Activated CD8-positive, alpha-beta memory T cell treated with anti-CD3 and anti-CD28 coated beads for 36 hours (primary cell): ENCODE data around the gene B2M. TPM values are rescaled to one million over a fixed set of nuclear protein-coding genes. Genes with fewer than 3 reads are reported as not detected.

ENCODE experiments used
- CTCF ChIA-PET: fragments of 350-600 bp; sonication (Branson Sonifier 250); formaldehyde crosslinking; loops from one replicate; lab custom pipeline; 2021; ENCODE audit warnings: antibody characterized with exemption; lab: Charles Lee
- POLR2A ChIA-PET: fragments of 350-600 bp; sonication (Branson Sonifier 250); formaldehyde crosslinking; loops from one replicate; lab custom pipeline; 2021; ENCODE audit warnings: antibody characterized with exemption; lab: Charles Lee
- total RNA-seq, 2 experiments: library from RNA; stranded (reverse); gene quantifications; one replicate each; pipeline ENCODE4 v1.2.3, GENCODE V29; 2021

Gene B2M
- 1,000 to 10,000 TPM; 3,574 to 3,763 TPM for total RNA-seq

DNA sequence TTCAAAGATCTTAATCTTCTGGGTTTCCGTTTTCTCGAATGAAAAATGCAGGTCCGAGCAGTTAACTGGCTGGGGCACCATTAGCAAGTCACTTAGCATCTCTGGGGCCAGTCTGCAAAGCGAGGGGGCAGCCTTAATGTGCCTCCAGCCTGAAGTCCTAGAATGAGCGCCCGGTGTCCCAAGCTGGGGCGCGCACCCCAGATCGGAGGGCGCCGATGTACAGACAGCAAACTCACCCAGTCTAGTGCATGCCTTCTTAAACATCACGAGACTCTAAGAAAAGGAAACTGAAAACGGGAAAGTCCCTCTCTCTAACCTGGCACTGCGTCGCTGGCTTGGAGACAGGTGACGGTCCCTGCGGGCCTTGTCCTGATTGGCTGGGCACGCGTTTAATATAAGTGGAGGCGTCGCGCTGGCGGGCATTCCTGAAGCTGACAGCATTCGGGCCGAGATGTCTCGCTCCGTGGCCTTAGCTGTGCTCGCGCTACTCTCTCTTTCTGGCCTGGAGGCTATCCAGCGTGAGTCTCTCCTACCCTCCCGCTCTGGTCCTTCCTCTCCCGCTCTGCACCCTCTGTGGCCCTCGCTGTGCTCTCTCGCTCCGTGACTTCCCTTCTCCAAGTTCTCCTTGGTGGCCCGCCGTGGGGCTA, at the start of gene B2M, which contains the start of gene PATL2:
B2M (plus strand) TSS at position 422 of the 647 bp plus-strand sequence; CDS start at position 452, 30 bp downstream.
PATL2 (minus strand) TSS at position 228 of the 647 bp plus-strand sequence. CDS start 34,833 bp downstream, outside the sequence.
- CTCF ChIA-PET: interaction anchor here (0.6 to 10.6 kb wide), 13 partner anchors 8 to 174 kb away, joined by 3 to 134 read pairs (median 5); partner anchors contain the start of genes EIF3J, SPG11 and TRIM69
- POLR2A ChIA-PET: interaction anchor here (0.5 to 12.9 kb wide), 12 partner anchors 11 to 403 kb away, joined by 3 to 429 read pairs (median 5); partner anchors contain the start of genes SPG11 and TRIM69

- POLR2A ChIA-PET: interaction anchor here (3.1 to 6.1 kb wide), 3 partner anchors 52 to 75 kb away, joined by 64 to 213 read pairs (median 98); partner anchors contain the start of genes B2M, PATL2 and TRIM69
- CTCF ChIA-PET: interaction anchor here (2.6 to 9.3 kb wide), 4 partner anchors 52 to 83 kb away, joined by 10 to 168 read pairs (median 50); partner anchors contain the start of genes B2M, PATL2 and TRIM69
These were observed 49.7 kb upstream of the B2M start for GRCh38 chr15:44661576-44661975.

- ChIA-PET POLR2A (interaction anchor here (0.6 to 6.1 kb wide), 13 partner anchors 9 to 91 kb away, joined by 3 to 213 read pairs (median 12); partner anchors contain the start of genes B2M, PATL2 and TRIM69), CTCF (interaction anchor here (0.7 to 9.3 kb wide), 23 partner anchors 8 to 123 kb away, joined by 3 to 168 read pairs (median 6); partner anchors contain the start of genes B2M, PATL2 and TRIM69)
These were observed 48.6 kb upstream of the B2M start for GRCh38 chr15:44662478-44663409.

- POLR2A ChIA-PET: interaction anchor here (0.6 to 6.1 kb wide), 14 partner anchors 8 to 90 kb away, joined by 3 to 213 read pairs (median 9); partner anchors contain the start of genes B2M, PATL2 and TRIM69
- CTCF ChIA-PET: interaction anchor here (0.7 to 9.3 kb wide), 20 partner anchors 9 to 122 kb away, joined by 3 to 168 read pairs (median 9); partner anchors contain the start of genes B2M, PATL2 and TRIM69
These were observed 47.7 kb upstream of the B2M start, which contains the start of gene SPG11 for GRCh38 chr15:44663410-44664308. TSS of gene SPG11 (minus strand) at chr15:44663662. CDS start at chr15:44663647, 15 bp downstream.

DNA sequence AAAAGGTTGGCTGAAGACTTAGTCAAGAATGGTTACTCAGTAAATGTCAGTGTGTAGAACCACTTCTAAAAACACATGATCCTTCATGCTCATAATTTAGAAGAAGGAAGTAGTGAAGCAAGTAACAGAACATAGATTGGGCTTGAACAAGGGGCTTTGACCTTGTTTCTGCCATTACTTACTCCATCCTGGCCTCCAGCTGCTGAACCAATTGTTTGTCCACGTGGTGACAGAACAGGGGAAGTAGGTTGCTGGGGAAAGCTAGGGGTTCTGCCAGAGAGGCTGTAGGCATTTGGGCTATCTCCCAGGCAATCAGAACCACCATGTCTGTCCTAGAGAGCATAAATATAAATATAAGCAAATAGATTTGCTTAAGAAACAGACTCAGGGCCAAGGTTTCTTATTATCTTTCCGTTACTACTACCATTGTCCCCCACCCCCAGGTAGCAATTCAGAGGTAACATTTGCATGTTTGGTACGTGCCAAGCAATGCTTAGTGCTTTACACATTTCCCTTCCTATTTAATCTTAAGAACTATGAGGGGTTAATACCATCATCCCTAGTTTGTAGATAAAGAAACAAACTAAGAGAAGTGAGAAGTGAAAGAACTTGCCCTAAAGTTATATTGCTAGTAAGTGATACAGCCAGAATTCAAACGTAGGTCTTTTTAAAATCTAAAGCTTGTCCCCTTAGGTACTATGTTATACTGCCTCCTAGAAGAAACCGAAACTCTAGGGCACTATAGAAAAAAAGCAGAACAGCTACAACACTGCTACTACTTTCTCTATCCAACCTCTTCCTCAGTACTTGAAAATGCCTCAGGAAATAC, 44.9 kb upstream of the B2M start:
- ChIA-PET CTCF (interaction anchor here (0.6 to 9.3 kb wide), 6 partner anchors 8 to 134 kb away, joined by 3 to 168 read pairs (median 15); partner anchors contain the start of genes B2M, PATL2 and TRIM69), POLR2A (interaction anchor here (4.8 to 6.1 kb wide), 3 partner anchors 11 to 62 kb away, joined by 28 to 213 read pairs (median 98); partner anchors contain the start of genes B2M and PATL2)

DNA sequence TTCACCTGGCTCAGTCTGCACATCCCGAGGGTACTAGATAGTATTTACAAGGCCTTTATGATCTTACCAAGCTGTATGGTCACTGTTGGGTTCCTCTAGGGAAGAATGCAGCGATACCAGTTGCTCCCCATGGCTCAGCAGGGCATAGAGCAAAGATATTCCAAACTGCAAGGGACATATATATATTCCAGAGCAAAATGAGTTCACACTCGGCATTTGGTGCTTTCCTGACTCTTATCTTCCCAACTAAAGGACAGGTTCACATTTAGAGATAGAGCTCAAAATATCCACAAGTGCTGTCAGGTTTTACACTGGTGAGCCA, 44.3 kb upstream of the B2M start:
- CTCF ChIA-PET: interaction anchor here (0.9 to 9.3 kb wide), 5 partner anchors 11 to 66 kb away, joined by 4 to 168 read pairs (median 5); partner anchors contain the start of genes B2M, PATL2 and TRIM69
- POLR2A ChIA-PET: interaction anchor here (1.4 to 6.1 kb wide), 3 partner anchors 16 to 62 kb away, joined by 3 to 213 read pairs (median 98); partner anchors contain the start of genes B2M and PATL2

- CTCF ChIA-PET: interaction anchor here (9.3 kb wide), 1 partner anchor 64 kb away, joined by 168 read pairs; the partner anchor contains the start of gene TRIM69
- POLR2A ChIA-PET: interaction anchor here (0.7 kb wide), 1 partner anchor 44 kb away, joined by 3 read pairs; no protein-coding TSS in a partner anchor
These were observed 42.4 kb upstream of the B2M start for GRCh38 chr15:44668921-44669320.

DNA sequence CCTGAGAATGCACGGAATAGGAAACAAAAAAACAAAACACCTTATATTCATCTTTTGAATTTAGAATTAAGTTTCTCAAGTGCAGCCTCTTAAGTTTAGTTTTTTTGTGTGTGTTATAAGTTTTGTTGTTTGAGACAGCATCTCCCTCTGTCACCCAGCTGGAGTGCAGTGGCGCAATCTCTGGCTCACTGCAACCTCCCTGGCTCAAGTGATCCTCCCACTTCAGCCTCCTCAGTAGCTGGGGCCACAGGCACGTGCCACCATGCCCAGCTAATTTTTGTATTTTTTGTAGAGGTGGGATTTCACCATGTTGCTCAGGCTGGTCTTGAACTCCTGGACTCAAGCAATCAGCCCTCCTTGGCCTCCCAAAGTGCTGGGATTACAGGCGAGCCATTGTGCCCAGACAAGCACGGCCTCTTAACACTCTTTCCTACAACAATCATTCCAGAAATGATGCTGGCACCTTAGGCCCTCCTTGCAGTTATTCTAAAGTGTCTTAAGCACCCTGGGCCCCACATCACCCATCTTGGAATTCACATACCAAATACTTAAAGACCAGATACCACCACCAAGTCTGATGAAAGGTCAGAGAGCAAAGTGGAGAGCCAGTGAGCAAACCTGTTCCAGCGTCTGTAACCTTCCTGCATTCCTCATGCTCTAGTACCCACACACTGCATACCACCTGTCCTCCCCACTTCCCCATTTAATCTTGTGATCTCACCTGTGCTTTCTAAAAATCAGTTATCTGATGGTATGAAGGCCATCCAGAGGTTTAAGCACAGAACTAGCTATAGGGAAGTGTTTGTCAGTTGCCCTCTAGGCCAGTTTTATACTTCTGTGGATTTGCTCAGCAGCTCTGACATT, 41.0 kb upstream of the B2M start:
- ChIA-PET POLR2A (interaction anchor here (1.2 kb wide), 1 partner anchor 42 kb away, joined by 3 read pairs; no protein-coding TSS in a partner anchor), CTCF (interaction anchor here (1.0 to 9.3 kb wide), 2 partner anchors 41 to 62 kb away, joined by 3 to 168 read pairs; partner anchors contain the start of genes PATL2 and TRIM69)

GRCh38 chr15:44673639-44674038, 37.7 kb upstream of the B2M start:
- POLR2A ChIA-PET: no interaction called here
- CTCF ChIA-PET: interaction anchor here (4.0 kb wide), 1 partner anchor 9 kb away, joined by 25 read pairs; the partner anchor contains the start of gene SPG11

DNA sequence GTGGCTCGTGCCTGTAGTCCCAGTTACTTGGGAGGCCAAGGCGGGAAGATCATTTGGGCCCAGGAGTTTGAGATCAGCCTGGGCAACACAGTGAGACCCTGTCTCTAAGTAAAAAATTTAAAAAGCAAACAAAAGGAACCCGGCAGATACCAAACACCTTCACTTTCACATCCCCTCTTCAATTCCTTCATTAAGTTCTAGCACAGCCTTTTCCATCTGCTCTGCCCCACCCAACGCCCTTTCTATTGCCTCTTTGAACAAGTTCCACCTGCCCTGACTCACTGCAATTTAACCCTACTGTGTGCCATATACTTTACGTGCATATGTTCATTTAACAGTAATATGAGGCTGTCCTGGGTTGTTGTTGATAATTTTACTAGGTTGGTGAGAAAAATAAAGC, 35.4 kb upstream of the B2M start:
- POLR2A ChIA-PET: interaction anchor here (0.9 to 1.3 kb wide), 2 partner anchors 12 to 36 kb away, joined by 3 to 4 read pairs; partner anchors contain the start of genes B2M, PATL2 and SPG11
- CTCF ChIA-PET: interaction anchor here (4.0 kb wide), 1 partner anchor 12 kb away, joined by 25 read pairs; the partner anchor contains the start of gene SPG11

- CTCF ChIA-PET: interaction anchor here (0.9 to 3.2 kb wide), 5 partner anchors 12 to 61 kb away, joined by 3 to 32 read pairs (median 8); partner anchors contain the start of genes B2M, PATL2 and SPG11
- POLR2A ChIA-PET: interaction anchor here (0.9 to 2.7 kb wide), 5 partner anchors 12 to 112 kb away, joined by 3 to 54 read pairs (median 4); partner anchors contain the start of genes B2M, PATL2 and SPG11
These were observed 34.6 kb upstream of the B2M start for GRCh38 chr15:44676676-44677075.

- ChIA-PET POLR2A (interaction anchor here (0.8 to 2.1 kb wide), 5 partner anchors 14 to 53 kb away, joined by 3 to 10 read pairs (median 5); partner anchors contain the start of genes B2M, PATL2 and SPG11), CTCF (interaction anchor here (0.7 to 1.7 kb wide), 8 partner anchors 15 to 103 kb away, joined by 3 to 9 read pairs (median 3); partner anchors contain the start of genes B2M and PATL2)
These were observed 29.1 kb upstream of the B2M start for GRCh38 chr15:44682211-44682610.

DNA sequence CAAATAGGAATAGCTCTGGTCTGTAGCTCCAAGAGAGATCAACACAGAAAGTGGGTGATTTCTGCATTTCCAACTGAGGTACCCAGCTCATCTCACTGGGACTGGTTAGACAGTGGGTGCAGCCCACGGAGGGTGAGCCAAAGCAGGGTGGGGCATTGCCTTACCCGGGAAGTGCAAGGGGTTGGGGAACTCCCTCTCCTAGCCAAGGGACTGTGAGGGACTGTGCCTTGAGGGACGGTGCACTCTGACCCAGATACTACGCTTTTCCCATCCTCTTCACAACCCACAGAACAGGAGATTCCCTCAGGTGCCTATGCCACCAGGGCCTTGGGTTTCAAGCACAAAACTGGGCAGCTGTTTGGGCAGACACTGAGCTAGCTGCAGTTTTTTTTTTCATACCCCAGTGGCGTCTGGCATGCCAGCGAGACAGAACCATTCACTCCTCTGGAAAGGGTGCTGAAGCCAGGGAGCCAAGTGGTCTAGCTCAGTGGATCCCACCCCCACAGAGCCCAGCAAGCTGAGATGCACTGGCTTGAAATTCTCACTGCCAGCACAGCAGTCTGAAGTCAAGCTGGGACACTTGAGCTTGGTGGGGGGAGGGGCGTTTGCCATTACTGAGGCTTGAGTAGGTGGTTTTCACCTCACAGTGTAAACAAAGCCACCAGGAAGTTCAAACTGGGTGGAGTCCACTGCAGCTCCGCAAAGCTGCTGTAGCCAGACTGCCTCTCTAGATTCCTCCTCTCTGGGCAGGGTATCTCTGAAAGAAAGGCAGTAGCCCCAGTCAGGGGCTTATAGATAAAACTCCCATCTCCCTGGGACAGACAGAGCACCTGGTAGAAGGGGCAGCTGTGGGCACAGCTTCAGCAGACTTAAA, 28.3 kb upstream of the B2M start:
- ChIA-PET CTCF (interaction anchor here (0.7 to 1.7 kb wide), 9 partner anchors 16 to 104 kb away, joined by 3 to 10 read pairs (median 3); partner anchors contain the start of genes B2M, PATL2 and SPG11), POLR2A (interaction anchor here (0.6 to 2.1 kb wide), 6 partner anchors 14 to 938 kb away, joined by 3 to 10 read pairs (median 6); partner anchors contain the start of genes B2M, PATL2 and SPG11)
